NCI-H82 (cell line): Measurements from ENCODE around the gene RMDN2.

Source experiments
- DNase-seq: peaks from one replicate; lab custom pipeline; 2025; lab: John Stamatoyannopoulos, UW

Gene RMDN2

GRCh38 chr2:37925063-37925897, at the start of gene RMDN2:
TSS of gene RMDN2 (plus strand) at chr2:37925287. CDS start at chr2:37929278, 3,991 bp downstream.
- peak; percentile 95 for DNase-seq

GRCh38 chr2:37875403-37875906, 49.6 kb upstream of the RMDN2 start:
- DNase-seq = no peak

- no peak for DNase-seq
These were observed 48.9 kb upstream of the RMDN2 start for GRCh38 chr2:37876227-37876626.

GRCh38 chr2:37877457-37878315, 47.4 kb upstream of the RMDN2 start:
- peak; percentile 86 for DNase-seq

- DNase-seq = no peak
These were observed 46.6 kb upstream of the RMDN2 start for GRCh38 chr2:37878536-37878935.

- DNase-seq = peak; percentile 16
These were observed 44.5 kb upstream of the RMDN2 start for GRCh38 chr2:37880551-37880950.

GRCh38 chr2:37881397-37881796, 43.7 kb upstream of the RMDN2 start:
- DNase-seq = no peak

GRCh38 chr2:37882036-37882435, 43.1 kb upstream of the RMDN2 start:
- DNase-seq = no peak

- DNase-seq = no peak
These were observed 41.6 kb upstream of the RMDN2 start for GRCh38 chr2:37883518-37883917.

GRCh38 chr2:37885329-37885993, 39.6 kb upstream of the RMDN2 start:
- peak; percentile 61 for DNase-seq

GRCh38 chr2:37886745-37887144, 38.3 kb upstream of the RMDN2 start:
- DNase-seq = no peak

- no peak for DNase-seq
These were observed 37.8 kb upstream of the RMDN2 start for GRCh38 chr2:37887286-37887685.

GRCh38 chr2:37890893-37891495, 34.1 kb upstream of the RMDN2 start:
- DNase-seq = peak; percentile 88

- DNase-seq = no peak
These were observed 33.1 kb upstream of the RMDN2 start for GRCh38 chr2:37891846-37892435.

- no peak for DNase-seq
These were observed 32.5 kb upstream of the RMDN2 start for GRCh38 chr2:37892436-37893114.

- no peak for DNase-seq
These were observed 31.8 kb upstream of the RMDN2 start for GRCh38 chr2:37893327-37893726.

GRCh38 chr2:37894047-37894446, 31.0 kb upstream of the RMDN2 start:
- peak; percentile 42 for DNase-seq

GRCh38 chr2:37894601-37895000, 30.5 kb upstream of the RMDN2 start:
- no peak for DNase-seq

GRCh38 chr2:37895140-37895539, 29.9 kb upstream of the RMDN2 start:
- no peak for DNase-seq

GRCh38 chr2:37896319-37896718, 28.8 kb upstream of the RMDN2 start:
- DNase-seq = no peak

GRCh38 chr2:37897511-37897910, 27.6 kb upstream of the RMDN2 start:
- no peak for DNase-seq
